ENCODE data around the gene NIPA2.
"Not testable (repeated sequence)": the region's sequence is repeated elsewhere in the genome, so short reads cannot be mapped to it uniquely, and the experiment has no call there.

Gene NIPA2

GRCh38 chr15:22838292-22839042 is at the start of gene NIPA2:
Gene NIPA2, plus strand, starts transcription at chr15:22838666. Its CDS starts 13,066 bp downstream, at chr15:22851732.
- Histone ChIP-seq H3K9me3 (ENCODE audit: control insufficient read depth in 5 of 5, low read length in 5 of 5) (no peaks in the 10 kb centered on the region), H3K27me3 (ENCODE audit: control insufficient read depth in 5 of 5, insufficient read depth in 4 of 5, low read length in 5 of 5) (no peaks in the 10 kb centered on the region), H3K9ac (ENCODE audit: low read length in 5 of 5) (peak within 1 kb of the TSS; percentile 89 to 99 (median 96)), H3K36me3 (ENCODE audit: control insufficient read depth in 5 of 5, insufficient read depth in 5 of 5, low read length in 5 of 5) (peaks cover 0 to 6% (median 2%) of the 10 kb centered on the region in 5 donors), H3K27ac (ENCODE audit: low read depth, low read length) (peak within 1 kb of the TSS; percentile 98), H3K4me3 (ENCODE audit: low read depth in 1 of 5, low read length in 5 of 5) (peak within 1 kb of the TSS; percentile 86 to 96 (median 94)), H3K4me1 (ENCODE audit: control insufficient read depth in 5 of 5, insufficient read depth in 5 of 5, low read length in 5 of 5) (peaks cover 2 to 18% (median 15%) of the 10 kb centered on the region in 5 donors)

GRCh38 chr15:22794063-22794462 is 44.4 kb upstream of the NIPA2 start:
- no peak overlapping the region for H3K9ac ChIP-seq (ENCODE audit: low read length in 5 of 5)
- H3K36me3 ChIP-seq (ENCODE audit: control insufficient read depth in 5 of 5, insufficient read depth in 5 of 5, low read length in 5 of 5), result peaks cover 0 to 6% (median 0%) of the 10 kb centered on the region in 5 donors
- H3K9me3 ChIP-seq (ENCODE audit: control insufficient read depth in 5 of 5, low read length in 5 of 5), result peaks cover 0 to 10% (median 7%) of the 10 kb centered on the region in 5 donors
- no peak overlapping the region for H3K4me3 ChIP-seq (ENCODE audit: low read depth in 1 of 5, low read length in 5 of 5)
- no peaks in the 10 kb centered on the region for H3K4me1 ChIP-seq (ENCODE audit: control insufficient read depth in 5 of 5, insufficient read depth in 5 of 5, low read length in 5 of 5)
- no peaks in the 10 kb centered on the region for H3K27me3 ChIP-seq (ENCODE audit: control insufficient read depth in 5 of 5, insufficient read depth in 4 of 5, low read length in 5 of 5)
- no peak overlapping the region for H3K27ac ChIP-seq (ENCODE audit: low read depth, low read length)

- Histone ChIP-seq H3K4me3 (ENCODE audit: low read depth in 1 of 5, low read length in 5 of 5) (no peak overlapping the region), H3K27ac (ENCODE audit: low read depth, low read length) (no peak overlapping the region), H3K9me3 (ENCODE audit: control insufficient read depth in 5 of 5, low read length in 5 of 5) (peaks cover 0 to 3% (median under 1%) of the 10 kb centered on the region in 5 donors), H3K36me3 (ENCODE audit: control insufficient read depth in 5 of 5, insufficient read depth in 5 of 5, low read length in 5 of 5) (peaks cover 0 to 6% (median 0%) of the 10 kb centered on the region in 5 donors), H3K27me3 (ENCODE audit: control insufficient read depth in 5 of 5, insufficient read depth in 4 of 5, low read length in 5 of 5) (no peaks in the 10 kb centered on the region), H3K9ac (ENCODE audit: low read length in 5 of 5) (no peak overlapping the region), H3K4me1 (ENCODE audit: control insufficient read depth in 5 of 5, insufficient read depth in 5 of 5, low read length in 5 of 5) (no peaks in the 10 kb centered on the region)
Observed at GRCh38 chr15:22794621-22795167, 43.8 kb upstream of the NIPA2 start.

GRCh38 chr15:22795206-22796063 is 43.0 kb upstream of the NIPA2 start:
- H3K9ac ChIP-seq (ENCODE audit: low read length in 5 of 5), result no peak overlapping the region
- peaks cover 0 to 6% (median 0%) of the 10 kb centered on the region in 5 donors for H3K36me3 ChIP-seq (ENCODE audit: control insufficient read depth in 5 of 5, insufficient read depth in 5 of 5, low read length in 5 of 5)
- no peaks in the 10 kb centered on the region for H3K27me3 ChIP-seq (ENCODE audit: control insufficient read depth in 5 of 5, insufficient read depth in 4 of 5, low read length in 5 of 5)
- H3K9me3 ChIP-seq (ENCODE audit: control insufficient read depth in 5 of 5, low read length in 5 of 5), result no peaks in the 10 kb centered on the region
- H3K4me1 ChIP-seq (ENCODE audit: control insufficient read depth in 5 of 5, insufficient read depth in 5 of 5, low read length in 5 of 5), result no peaks in the 10 kb centered on the region
- no peak overlapping the region for H3K27ac ChIP-seq (ENCODE audit: low read depth, low read length)
- no peak overlapping the region for H3K4me3 ChIP-seq (ENCODE audit: low read depth in 1 of 5, low read length in 5 of 5)

GRCh38 chr15:22796079-22796478 is 42.4 kb upstream of the NIPA2 start:
- Histone ChIP-seq H3K36me3 (ENCODE audit: control insufficient read depth in 5 of 5, insufficient read depth in 5 of 5, low read length in 5 of 5) (peaks cover 0 to 6% (median 0%) of the 10 kb centered on the region in 5 donors), H3K9ac (ENCODE audit: low read length in 5 of 5) (no peak overlapping the region), H3K27me3 (ENCODE audit: control insufficient read depth in 5 of 5, insufficient read depth in 4 of 5, low read length in 5 of 5) (no peaks in the 10 kb centered on the region), H3K4me1 (ENCODE audit: control insufficient read depth in 5 of 5, insufficient read depth in 5 of 5, low read length in 5 of 5) (no peaks in the 10 kb centered on the region), H3K4me3 (ENCODE audit: low read depth in 1 of 5, low read length in 5 of 5) (no peak overlapping the region), H3K9me3 (ENCODE audit: control insufficient read depth in 5 of 5, low read length in 5 of 5) (no peaks in the 10 kb centered on the region), H3K27ac (ENCODE audit: low read depth, low read length) (no peak overlapping the region)

GRCh38 chr15:22799902-22800301 is 38.6 kb upstream of the NIPA2 start:
- Histone ChIP-seq H3K9me3 (ENCODE audit: control insufficient read depth in 5 of 5, low read length in 5 of 5) (no peaks in the 10 kb centered on the region), H3K4me3 (ENCODE audit: low read depth in 1 of 5, low read length in 5 of 5) (no peak overlapping the region), H3K27me3 (ENCODE audit: control insufficient read depth in 5 of 5, insufficient read depth in 4 of 5, low read length in 5 of 5) (no peaks in the 10 kb centered on the region), H3K36me3 (ENCODE audit: control insufficient read depth in 5 of 5, insufficient read depth in 5 of 5, low read length in 5 of 5) (peaks cover 0 to 6% (median 0%) of the 10 kb centered on the region in 5 donors), H3K4me1 (ENCODE audit: control insufficient read depth in 5 of 5, insufficient read depth in 5 of 5, low read length in 5 of 5) (no peaks in the 10 kb centered on the region), H3K9ac (ENCODE audit: low read length in 5 of 5) (no peak overlapping the region), H3K27ac (ENCODE audit: low read depth, low read length) (no peak overlapping the region)

GRCh38 chr15:22803006-22803405 is 35.5 kb upstream of the NIPA2 start:
- not testable (repeated sequence) for H3K9me3 ChIP-seq (ENCODE audit: control insufficient read depth in 5 of 5, low read length in 5 of 5); H3K9ac ChIP-seq (ENCODE audit: low read length in 5 of 5); H3K4me3 ChIP-seq (ENCODE audit: low read depth in 1 of 5, low read length in 5 of 5); H3K36me3 ChIP-seq (ENCODE audit: control insufficient read depth in 5 of 5, insufficient read depth in 5 of 5, low read length in 5 of 5); H3K27ac ChIP-seq (ENCODE audit: low read depth, low read length); H3K27me3 ChIP-seq (ENCODE audit: control insufficient read depth in 5 of 5, insufficient read depth in 4 of 5, low read length in 5 of 5); H3K4me1 ChIP-seq (ENCODE audit: control insufficient read depth in 5 of 5, insufficient read depth in 5 of 5, low read length in 5 of 5)

- Histone ChIP-seq H3K4me1 (ENCODE audit: control insufficient read depth in 5 of 5, insufficient read depth in 5 of 5, low read length in 5 of 5) (peaks cover 0 to 3% (median 0%) of the 10 kb centered on the region in 5 donors), H3K27me3 (ENCODE audit: control insufficient read depth in 5 of 5, insufficient read depth in 4 of 5, low read length in 5 of 5) (no peaks in the 10 kb centered on the region), H3K9me3 (ENCODE audit: control insufficient read depth in 5 of 5, low read length in 5 of 5) (no peaks in the 10 kb centered on the region), H3K9ac (ENCODE audit: low read length in 5 of 5) (no peak overlapping the region), H3K27ac (ENCODE audit: low read depth, low read length) (no peak overlapping the region), H3K4me3 (ENCODE audit: low read depth in 1 of 5, low read length in 5 of 5) (no peak overlapping the region), H3K36me3 (ENCODE audit: control insufficient read depth in 5 of 5, insufficient read depth in 5 of 5, low read length in 5 of 5) (no peaks in the 10 kb centered on the region)
Observed at GRCh38 chr15:22806156-22806555, 32.3 kb upstream of the NIPA2 start.

GRCh38 chr15:22806664-22807063 is 31.8 kb upstream of the NIPA2 start:
- Histone ChIP-seq H3K4me3 (ENCODE audit: low read depth in 1 of 5, low read length in 5 of 5) (no peak overlapping the region), H3K9ac (ENCODE audit: low read length in 5 of 5) (no peak overlapping the region), H3K27ac (ENCODE audit: low read depth, low read length) (no peak overlapping the region), H3K36me3 (ENCODE audit: control insufficient read depth in 5 of 5, insufficient read depth in 5 of 5, low read length in 5 of 5) (peaks cover 0 to 2% (median 0%) of the 10 kb centered on the region in 5 donors), H3K4me1 (ENCODE audit: control insufficient read depth in 5 of 5, insufficient read depth in 5 of 5, low read length in 5 of 5) (peaks cover 0 to 3% (median 0%) of the 10 kb centered on the region in 5 donors), H3K27me3 (ENCODE audit: control insufficient read depth in 5 of 5, insufficient read depth in 4 of 5, low read length in 5 of 5) (no peaks in the 10 kb centered on the region), H3K9me3 (ENCODE audit: control insufficient read depth in 5 of 5, low read length in 5 of 5) (no peaks in the 10 kb centered on the region)

GRCh38 chr15:22807831-22808230 is 30.6 kb upstream of the NIPA2 start:
- not testable (repeated sequence) for H3K9ac ChIP-seq (ENCODE audit: low read length in 5 of 5); H3K27me3 ChIP-seq (ENCODE audit: control insufficient read depth in 5 of 5, insufficient read depth in 4 of 5, low read length in 5 of 5); H3K4me3 ChIP-seq (ENCODE audit: low read depth in 1 of 5, low read length in 5 of 5); H3K4me1 ChIP-seq (ENCODE audit: control insufficient read depth in 5 of 5, insufficient read depth in 5 of 5, low read length in 5 of 5); H3K27ac ChIP-seq (ENCODE audit: low read depth, low read length); H3K9me3 ChIP-seq (ENCODE audit: control insufficient read depth in 5 of 5, low read length in 5 of 5); H3K36me3 ChIP-seq (ENCODE audit: control insufficient read depth in 5 of 5, insufficient read depth in 5 of 5, low read length in 5 of 5)
